RPMI7951 (cell line): ENCODE data around the gene C3orf20. TPM values are rescaled to one million over a fixed set of nuclear protein-coding genes. Genes with fewer than 3 reads are reported as not detected.

Experiments used
- DNase-seq: peaks from one replicate; pipeline ENCODE4 v3.0.0-alpha.2; 2012; ENCODE audit warnings: low read depth
- total RNA-seq: library from RNA; depleted of rRNA; stranded (reverse); fragments of >200 nt; shearing (Covaris generic); gene quantifications from 2 replicates; pipeline ENCODE4 v1.2.3, GENCODE V29; 2014; rRNA removed

C3orf20 gene
- total RNA-seq, 1 experiment from 2014 or later = not detected

- DNase-seq = no peak
These were observed 136.7 kb downstream of the C3orf20 start for GRCh38 chr3:14811684-14812083.

DNA sequence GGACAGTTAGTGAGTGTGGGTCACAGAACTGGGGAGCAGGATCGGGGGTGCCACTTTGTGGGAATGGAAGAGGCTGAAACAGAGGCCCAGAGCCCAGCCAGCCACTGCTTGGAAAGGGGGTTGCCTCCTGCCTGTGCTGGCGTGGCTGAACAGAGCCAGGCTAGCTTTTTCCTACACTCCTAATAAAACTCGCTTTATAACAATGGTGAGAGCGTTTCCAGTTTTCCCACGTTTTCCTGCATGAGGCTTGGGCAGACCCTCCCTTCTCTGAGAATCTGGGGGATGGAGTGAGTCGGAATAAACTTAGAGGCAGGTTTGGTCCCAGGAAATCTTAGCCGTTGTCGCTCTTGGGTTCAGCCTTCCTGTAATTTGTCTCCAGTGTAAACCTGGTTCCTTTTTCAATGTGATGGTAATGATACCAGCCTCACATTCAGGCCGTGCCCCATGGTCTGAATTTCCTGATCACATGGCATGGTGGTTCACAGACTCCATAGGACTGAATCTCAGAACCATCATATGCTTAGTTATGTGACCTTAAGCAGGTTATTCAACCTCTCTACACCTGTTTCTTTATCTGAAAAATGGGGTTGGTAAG, 137.4 kb downstream of the C3orf20 start:
- no peak for DNase-seq

GRCh38 chr3:14814411-14814871, 139.5 kb downstream of the C3orf20 start:
- no peak for DNase-seq

GRCh38 chr3:14816359-14816758, 141.4 kb downstream of the C3orf20 start:
- no peak for DNase-seq

DNA sequence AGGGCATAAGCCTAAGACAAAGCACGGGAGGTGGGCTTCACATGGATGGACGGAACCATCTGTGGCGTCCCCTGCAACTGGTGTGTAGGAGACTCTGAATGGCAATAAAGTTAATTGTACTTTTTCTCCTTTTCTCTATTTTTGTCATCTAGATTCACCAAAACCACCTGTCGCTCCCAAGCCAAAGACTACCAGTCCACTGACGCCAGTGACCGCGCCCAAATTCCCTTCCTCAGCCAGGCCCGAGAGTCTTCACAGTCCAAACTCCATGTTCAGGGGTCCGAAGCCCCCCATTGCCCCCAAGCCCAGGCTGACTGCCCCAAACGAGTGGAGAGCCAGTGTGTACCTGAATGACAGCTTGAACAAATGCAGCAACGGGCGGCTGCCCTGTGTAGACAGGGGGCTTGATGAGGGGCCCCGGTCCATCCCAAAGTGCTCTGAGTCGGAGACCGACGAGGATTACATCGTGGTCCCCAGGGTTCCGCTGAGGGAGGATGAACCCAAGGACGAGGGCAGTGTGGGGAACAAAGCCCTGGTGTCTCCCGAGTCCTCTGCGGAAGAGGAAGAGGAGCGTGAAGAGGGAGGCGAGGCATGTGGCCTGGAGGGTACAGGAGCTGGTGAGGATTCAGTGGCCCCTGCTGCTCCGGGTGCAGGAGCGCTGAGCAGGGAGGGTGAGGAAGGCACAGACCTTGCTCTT, 144.0 kb downstream of the C3orf20 start, which contains the start of gene FGD5:
FGD5 (plus strand) TSS at position 159 of the 697 bp plus-strand sequence; CDS start at position 269, 110 bp downstream.
- DNase-seq = no peak

- no peak for DNase-seq
These were observed 144.7 kb downstream of the C3orf20 start for GRCh38 chr3:14819671-14820070.

DNA sequence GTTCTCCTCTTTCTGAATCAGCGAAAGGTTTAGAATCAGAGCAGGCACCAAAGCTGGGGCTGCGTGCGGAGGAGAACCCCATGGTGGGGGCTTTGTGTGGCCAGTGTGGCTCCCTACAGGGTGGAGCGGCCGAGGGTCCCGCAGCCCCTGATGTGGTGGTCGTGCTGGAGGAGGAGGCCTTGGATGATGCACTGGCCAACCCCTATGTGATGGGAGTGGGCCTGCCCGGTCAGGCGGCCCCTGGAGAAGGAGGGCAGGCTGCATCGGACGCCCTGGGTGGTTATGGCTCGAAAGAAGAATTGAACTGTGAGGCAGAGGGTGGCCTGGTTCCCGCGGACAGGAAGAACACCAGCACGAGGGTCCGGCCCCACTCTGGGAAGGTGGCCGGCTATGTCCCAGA, 145.2 kb downstream of the C3orf20 start:
- no peak for DNase-seq

DNA sequence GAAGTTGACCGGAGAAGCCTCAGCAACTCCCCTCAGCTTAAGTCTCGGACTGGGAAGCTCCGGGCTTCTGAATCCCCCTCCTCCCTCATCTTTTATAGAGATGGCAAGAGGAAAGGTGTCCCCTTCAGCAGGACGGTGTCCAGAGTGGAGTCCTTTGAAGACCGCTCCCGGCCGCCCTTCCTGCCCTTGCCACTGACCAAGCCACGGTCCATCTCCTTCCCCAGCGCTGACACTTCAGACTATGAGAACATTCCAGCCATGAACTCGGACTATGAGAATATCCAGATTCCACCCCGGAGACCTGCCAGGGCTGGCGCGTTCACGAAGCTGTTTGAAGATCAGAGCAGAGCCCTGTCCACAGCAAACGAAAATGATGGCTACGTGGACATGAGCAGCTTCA, 146.2 kb downstream of the C3orf20 start:
- no peak for DNase-seq

- no peak for DNase-seq
These were observed 147.2 kb downstream of the C3orf20 start for GRCh38 chr3:14822134-14822533.

Other genes with a start within 250 kb of the C3orf20 start
- gene GRIP2, start 134.8 kb upstream of the C3orf20 start, total RNA-seq = under 0.01 TPM in 1 of 2 replicates, not detected in the other
- 10.8 TPM in 2 replicates for gene CCDC174, start 23.4 kb upstream of the C3orf20 start, total RNA-seq
- 5.3 and 7.9 TPM in 2 replicates for gene FGD5, start 143.8 kb downstream of the C3orf20 start, total RNA-seq